GM18526 (cell line): Measurements from ENCODE around the gene SLC2A3.

Experiments
- POLR2A ChIP-seq: IDR thresholded peaks from 3 replicates; pipeline ENCODE4 v1.6.1; 2011; ENCODE audit not compliant: insufficient read length; ENCODE audit errors: extremely low read depth

The SLC2A3 gene

DNA sequence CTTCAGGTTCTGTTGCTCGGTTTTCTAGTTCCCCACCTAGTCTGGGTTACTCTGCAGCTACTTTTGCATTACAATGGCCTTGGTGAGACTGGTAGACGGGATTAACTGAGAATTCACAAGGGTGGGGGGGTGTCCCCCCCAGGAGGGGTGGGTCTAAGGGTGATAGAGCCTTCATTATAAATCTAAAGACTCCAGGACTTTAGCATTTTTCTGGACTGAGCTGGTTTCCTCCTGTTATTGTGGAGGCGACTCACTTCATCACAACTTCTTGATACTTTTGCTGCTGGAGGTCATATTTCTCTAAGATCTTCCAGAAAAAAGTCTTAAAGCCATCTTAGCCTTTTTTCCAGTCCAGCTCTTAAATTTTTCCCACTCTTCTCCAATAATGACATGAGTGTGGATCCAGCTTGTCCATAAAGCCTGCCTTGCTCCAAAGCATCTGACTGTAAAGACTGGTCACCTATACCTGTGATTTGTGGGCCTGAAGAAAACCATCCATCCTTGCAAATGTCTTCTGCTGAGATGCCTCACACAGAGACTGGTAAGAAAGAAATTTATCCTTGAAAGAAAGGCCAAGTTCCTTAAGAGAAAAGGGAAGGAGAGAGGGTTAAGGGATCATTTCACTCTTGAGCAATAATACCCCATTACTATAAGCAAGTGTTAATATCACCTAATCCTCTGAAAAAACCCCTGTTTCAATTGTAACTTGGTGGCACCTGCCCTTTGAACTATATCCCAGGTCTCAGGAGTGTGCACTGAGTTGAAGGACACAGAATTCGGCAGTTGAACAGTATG lies 43.6 kb downstream of the SLC2A3 start:
- no peak for TF ChIP-seq POLR2A

DNA sequence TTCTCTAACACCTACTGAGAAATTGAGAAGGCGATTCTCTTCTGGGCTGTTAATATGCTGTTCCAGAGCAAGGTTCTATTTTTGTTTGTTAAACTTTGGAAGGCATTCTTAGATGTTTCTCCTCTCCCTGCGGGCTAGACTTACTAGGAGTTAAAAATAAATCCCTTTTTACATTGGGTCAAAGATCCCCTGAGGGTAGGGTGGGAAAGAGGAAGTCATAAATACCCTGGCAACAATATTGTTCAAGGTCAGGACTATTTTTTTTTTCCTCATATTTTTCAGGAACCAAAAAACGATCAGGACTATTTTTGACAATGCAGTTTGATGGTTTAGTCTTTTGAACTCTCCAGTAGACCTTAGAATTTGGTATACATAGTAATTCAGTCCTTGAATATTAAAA lies 51.3 kb downstream of the SLC2A3 start:
- no peak for TF ChIP-seq POLR2A

DNA sequence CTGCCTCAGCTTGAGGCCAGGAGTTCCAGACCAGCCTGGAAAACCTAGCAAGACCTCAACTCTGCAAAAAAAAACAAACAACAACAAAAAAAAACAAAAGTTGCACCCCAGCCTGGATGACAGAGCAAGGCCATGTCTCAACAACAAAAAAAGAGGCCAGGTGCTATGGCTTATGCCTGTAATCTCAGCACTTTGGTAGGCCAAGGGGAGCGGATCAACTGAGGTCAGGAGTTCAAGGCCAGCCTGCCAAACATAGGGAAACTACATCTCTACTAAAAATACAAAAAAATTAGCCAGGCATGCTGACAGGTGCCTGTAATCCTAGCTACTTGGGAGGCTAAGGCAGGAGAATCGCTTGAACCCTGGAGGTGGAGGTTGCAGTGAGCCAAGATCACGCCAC lies 56.7 kb downstream of the SLC2A3 start:
- no peak for TF ChIP-seq POLR2A

DNA sequence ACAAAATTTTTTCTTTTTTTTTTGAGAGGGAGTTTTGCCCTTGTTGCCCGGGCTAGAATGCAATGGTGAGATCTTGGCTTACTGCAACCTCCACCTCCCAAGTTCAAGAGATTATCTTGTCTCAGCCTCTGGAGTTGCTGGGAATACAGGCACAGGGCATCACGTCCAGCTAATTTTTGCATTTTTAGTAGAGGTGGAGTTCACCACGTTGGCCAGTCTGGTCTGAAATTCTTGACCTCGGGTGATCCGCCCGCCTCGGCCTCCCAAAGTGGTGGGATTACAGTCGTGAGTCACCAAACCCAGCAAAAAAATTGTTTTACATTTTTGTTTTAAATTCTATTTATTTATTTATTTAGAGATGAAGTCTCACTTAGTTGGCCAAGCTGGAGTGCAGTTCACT lies 58.6 kb downstream of the SLC2A3 start:
- no peak for TF ChIP-seq POLR2A

GRCh38 chr12:7872566-7873319 lies 63.2 kb downstream of the SLC2A3 start, which contains the start of gene SLC2A14:
Gene SLC2A14 (minus strand): TSS chr12:7872915. CDS start chr12:7869880, 3,035 bp downstream.
- TF ChIP-seq POLR2A: no peak

DNA sequence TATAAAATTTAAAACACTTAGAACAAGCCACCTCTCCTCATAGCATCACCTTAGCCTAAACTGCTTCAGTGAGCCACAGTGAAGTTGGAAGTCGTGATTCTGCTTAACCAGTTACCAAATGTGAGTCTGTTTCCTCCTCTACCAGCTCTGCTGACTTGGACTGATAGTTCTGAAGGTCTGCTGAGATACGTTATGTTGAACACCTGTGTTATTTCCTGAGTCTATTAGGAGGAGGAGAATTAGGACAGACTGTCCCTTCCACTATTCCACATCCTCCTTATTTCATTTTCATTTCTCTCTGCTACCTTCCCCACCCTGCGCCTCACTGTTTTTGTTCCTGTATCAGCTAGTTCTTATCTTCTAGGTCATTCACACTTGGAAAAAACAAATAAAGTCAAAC lies 65.7 kb downstream of the SLC2A3 start:
- TF ChIP-seq POLR2A: no peak
